Stimulated activated CD4-positive, alpha-beta T cell treated with anti-CD3 and anti-CD28 coated beads, Interleukin-1b, Interleukin-23, amount 100 ng/mL, for 48 hours (primary cell): ENCODE data around the gene TNNI3.
"Not testable (repeated sequence)": the region's sequence is repeated elsewhere in the genome, so short reads cannot be mapped to it uniquely, and the experiment has no call there.

ENCODE experiments used
- DNase-seq: peaks from one replicate; pipeline ENCODE4 v3.0.0-alpha.2; 2020

The TNNI3 gene

GRCh38 chr19:55172741-55173140, 15.2 kb upstream of the TNNI3 start:
- DNase-seq = no peak

- DNase-seq = not testable (repeated sequence)
Observed at GRCh38 chr19:55172318-55172717, 14.8 kb upstream of the TNNI3 start.

GRCh38 chr19:55171440-55171839, 13.9 kb upstream of the TNNI3 start:
- no peak for DNase-seq

- no peak for DNase-seq
Observed at GRCh38 chr19:55169136-55169535, 11.6 kb upstream of the TNNI3 start.

GRCh38 chr19:55166530-55167268, 9.2 kb upstream of the TNNI3 start, which contains the start of gene DNAAF3:
TSS of gene DNAAF3 (minus strand) at chr19:55166613. CDS start at chr19:55166413, 200 bp downstream.
- peak; percentile 92 for DNase-seq

- DNase-seq = peak; percentile 73
Observed at GRCh38 chr19:55165952-55166529, 8.5 kb upstream of the TNNI3 start.

- DNase-seq = no peak
Observed at GRCh38 chr19:55161571-55162322, 4.2 kb upstream of the TNNI3 start.

- no peak for DNase-seq
Observed at GRCh38 chr19:55160986-55161365, 3.4 kb upstream of the TNNI3 start.

- peak; percentile 92 for DNase-seq
Observed at GRCh38 chr19:55160128-55160985, 2.8 kb upstream of the TNNI3 start.

- no peak for DNase-seq
Observed at GRCh38 chr19:55158848-55159749, 1.6 kb upstream of the TNNI3 start.

GRCh38 chr19:55158423-55158822, 891 bp upstream of the TNNI3 start:
- DNase-seq = no peak

- DNase-seq = peak; percentile 54
Observed at GRCh38 chr19:55156202-55157063, 1.1 kb downstream of the TNNI3 start.

- not testable (repeated sequence) for DNase-seq
Observed at GRCh38 chr19:55155784-55156183, 1.7 kb downstream of the TNNI3 start.

- no peak for DNase-seq
Observed at GRCh38 chr19:55153652-55154264, 3.8 kb downstream of the TNNI3 start.

- no peak for DNase-seq
Observed at GRCh38 chr19:55152017-55152416, 5.5 kb downstream of the TNNI3 start.

- no peak for DNase-seq
Observed at GRCh38 chr19:55149078-55150003, 8.2 kb downstream of the TNNI3 start, which contains the start of gene TNNT1. TSS of gene TNNT1 (minus strand) at chr19:55149206. CDS start at chr19:55147157, 2,049 bp downstream.

GRCh38 chr19:55147545-55148251, 9.8 kb downstream of the TNNI3 start:
- no peak for DNase-seq

- no peak for DNase-seq
Observed at GRCh38 chr19:55146705-55147273, 10.7 kb downstream of the TNNI3 start.
